Measurements from ENCODE around the gene DIPK1A. TPM values are rescaled to one million over a fixed set of nuclear protein-coding genes. Genes with fewer than 3 reads are reported as not detected.

DIPK1A gene
- polyA plus RNA-seq, 1 donor from 2014 or later = 10.0 TPM

- Histone ChIP-seq H3K79me2 (replicated peaks; ENCODE audit: insufficient read depth, low read length) (no peaks in the 10 kb centered on the region), H3K4me2 (ENCODE audit: low read length) (no peak overlapping the region)
Observed at GRCh38 chr1:92907949-92908684, 53.1 kb downstream of the DIPK1A start.

DNA sequence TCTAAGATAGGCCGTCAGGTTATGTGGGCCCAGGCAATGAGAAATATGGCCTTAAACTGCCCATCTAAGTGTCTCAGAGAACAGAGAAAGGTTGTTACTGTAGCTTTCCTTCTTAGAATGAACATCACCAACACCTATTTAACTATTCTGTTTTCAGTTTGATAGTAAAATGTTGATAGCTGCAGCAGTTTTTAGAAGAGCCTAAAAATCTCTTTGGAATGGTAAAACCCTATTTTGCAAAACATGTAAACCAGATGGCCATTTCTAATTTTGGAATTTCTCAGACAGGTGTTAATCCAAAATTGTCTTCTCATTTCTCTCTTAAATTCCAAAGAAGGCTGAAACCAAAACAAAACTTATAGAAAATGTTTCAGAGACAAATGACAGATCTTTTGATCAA lies 57.5 kb downstream of the DIPK1A start:
- H3K4me2 ChIP-seq (ENCODE audit: low read length) = no peak overlapping the region
- H3K9me3 ChIP-seq (ENCODE audit: low read length) = peaks cover 4% of the 10 kb centered on the region
- H3K27me3 ChIP-seq (ENCODE audit: insufficient read depth, low read depth, low read length) = no peaks in the 10 kb centered on the region
- H3K27ac ChIP-seq (ENCODE audit: low read length) = no peak overlapping the region
- H3K79me2 ChIP-seq (replicated peaks; ENCODE audit: insufficient read depth, low read length) = no peaks in the 10 kb centered on the region
- H2AFZ ChIP-seq (ENCODE audit: low read depth, low read length) = no peak overlapping the region
- no peaks in the 10 kb centered on the region for H3F3A ChIP-seq (ENCODE audit: insufficient read depth, low read length, poor library complexity, severe bottlenecking)
- TF ChIP-seq TAF1 (IDR thresholded peaks at IDR 0.05; ENCODE audit: low read depth) = no peak
- no peak for TF ChIP-seq MXI1 (conservative IDR thresholded peaks at IDR 0.05; ENCODE audit: poor library complexity, severe bottlenecking)
- no peak for TF ChIP-seq RAD21 (conservative IDR thresholded peaks at IDR 0.05)
- TF ChIP-seq SMC3 (conservative IDR thresholded peaks at IDR 0.05; ENCODE audit: poor library complexity) = no peak
- TF ChIP-seq POLR2AphosphoS5 (IDR thresholded peaks at IDR 0.05) = no peak
- no peak for TF ChIP-seq REST (IDR thresholded peaks at IDR 0.05; ENCODE audit: borderline replicate concordance)
- H3K4me3 ChIP-seq (ENCODE audit: low read length) = no peak overlapping the region
- no peak overlapping the region for H3K9ac ChIP-seq (ENCODE audit: low read length)
- H3K9me2 ChIP-seq (ENCODE audit: insufficient read depth, low read length) = no peaks in the 10 kb centered on the region
- no peaks in the 10 kb centered on the region for H3K36me3 ChIP-seq (ENCODE audit: insufficient read depth, low read length)
- no peaks in the 10 kb centered on the region for H4K20me1 ChIP-seq (ENCODE audit: insufficient read depth)

More at GRCh38 chr1:92907949-92908684, 53.1 kb downstream of the DIPK1A start:
- no peak for TF ChIP-seq MXI1 (conservative IDR thresholded peaks at IDR 0.05; ENCODE audit: poor library complexity, severe bottlenecking)
- no peaks in the 10 kb centered on the region for H4K20me1 ChIP-seq (ENCODE audit: insufficient read depth)
- no peaks in the 10 kb centered on the region for H3K36me3 ChIP-seq (ENCODE audit: insufficient read depth, low read length)
- H3K27ac ChIP-seq (ENCODE audit: low read length) = no peak overlapping the region
- H3K27me3 ChIP-seq (ENCODE audit: insufficient read depth, low read depth, low read length) = no peaks in the 10 kb centered on the region
- H3K9me3 ChIP-seq (ENCODE audit: low read length) = no peaks in the 10 kb centered on the region
- H3K9me2 ChIP-seq (ENCODE audit: insufficient read depth, low read length) = no peaks in the 10 kb centered on the region
- H2AFZ ChIP-seq (ENCODE audit: low read depth, low read length) = no peak overlapping the region
- H3K9ac ChIP-seq (ENCODE audit: low read length) = no peak overlapping the region
- no peaks in the 10 kb centered on the region for H3F3A ChIP-seq (ENCODE audit: insufficient read depth, low read length, poor library complexity, severe bottlenecking)
- H3K4me3 ChIP-seq (ENCODE audit: low read length) = no peak overlapping the region

DNA sequence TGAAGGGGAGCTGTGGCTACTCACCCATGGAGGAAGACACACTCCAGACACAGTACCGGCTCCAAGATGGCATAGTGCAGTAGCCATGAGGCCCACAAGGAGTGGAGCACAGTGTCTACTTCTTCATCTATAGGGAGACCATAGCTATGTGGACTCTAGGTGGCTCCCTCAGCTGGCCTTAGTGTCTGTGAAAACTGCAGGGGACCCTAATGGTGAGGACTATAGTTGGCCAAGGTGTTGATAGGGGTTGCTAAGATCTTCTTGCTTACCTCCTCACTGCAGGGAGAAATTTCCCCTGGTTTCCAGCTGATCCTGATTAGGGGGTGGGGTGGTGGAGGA lies 58.9 kb downstream of the DIPK1A start:
- Histone ChIP-seq H3K9me2 (ENCODE audit: insufficient read depth, low read length) (no peaks in the 10 kb centered on the region), H3K36me3 (ENCODE audit: insufficient read depth, low read length) (no peaks in the 10 kb centered on the region), H3K27me3 (ENCODE audit: insufficient read depth, low read depth, low read length) (no peaks in the 10 kb centered on the region), H4K20me1 (ENCODE audit: insufficient read depth) (no peaks in the 10 kb centered on the region), H3K79me2 (replicated peaks; ENCODE audit: insufficient read depth, low read length) (no peaks in the 10 kb centered on the region), H3F3A (ENCODE audit: insufficient read depth, low read length, poor library complexity, severe bottlenecking) (no peaks in the 10 kb centered on the region), H3K4me2 (ENCODE audit: low read length) (no peak overlapping the region), H3K9ac (ENCODE audit: low read length) (no peak overlapping the region), H3K9me3 (ENCODE audit: low read length) (peaks cover 4% of the 10 kb centered on the region), H3K4me3 (ENCODE audit: low read length) (no peak overlapping the region), H3K27ac (ENCODE audit: low read length) (no peak overlapping the region), H2AFZ (ENCODE audit: low read depth, low read length) (no peak overlapping the region)
- TF ChIP-seq REST (IDR thresholded peaks at IDR 0.05; ENCODE audit: borderline replicate concordance) (no peak), MXI1 (conservative IDR thresholded peaks at IDR 0.05; ENCODE audit: poor library complexity, severe bottlenecking) (no peak), TAF1 (IDR thresholded peaks at IDR 0.05; ENCODE audit: low read depth) (no peak), CTCF (IDR thresholded peaks at IDR 0.05; ENCODE audit: poor library complexity, severe bottlenecking) (no peak)

All from neural cell (in vitro differentiated cells).